Breast epithelium (tissue), 3 donors: ENCODE results near the gene OR10J1.

Source experiments
- POLR2A ChIP-seq: fragments of 450-650 bp; IDR thresholded peaks from one replicate; pipeline ENCODE4 v1.6.1; 2016; ENCODE audit warnings: antibody characterized with exemption, mild to moderate bottlenecking, moderate library complexity
- POLR2AphosphoS5 ChIP-seq, 3 donors: sonication (generic); formaldehyde crosslinking; IDR thresholded peaks; one replicate each; pipeline ENCODE4 v1.6.1; 2017; ENCODE audit warnings: antibody characterized with exemption in 3 of 3
- TF ChIP-seq, protein P1 (sequence below), 3 donors: fragments of 450-650 bp; IDR thresholded peaks; one replicate each; pipeline ENCODE4 v1.5.1; 2016 to 2017; ENCODE audit warnings: antibody characterized with exemption in 3 of 3, mild to moderate bottlenecking in 3 of 3, moderate library complexity in 3 of 3

DNA sequence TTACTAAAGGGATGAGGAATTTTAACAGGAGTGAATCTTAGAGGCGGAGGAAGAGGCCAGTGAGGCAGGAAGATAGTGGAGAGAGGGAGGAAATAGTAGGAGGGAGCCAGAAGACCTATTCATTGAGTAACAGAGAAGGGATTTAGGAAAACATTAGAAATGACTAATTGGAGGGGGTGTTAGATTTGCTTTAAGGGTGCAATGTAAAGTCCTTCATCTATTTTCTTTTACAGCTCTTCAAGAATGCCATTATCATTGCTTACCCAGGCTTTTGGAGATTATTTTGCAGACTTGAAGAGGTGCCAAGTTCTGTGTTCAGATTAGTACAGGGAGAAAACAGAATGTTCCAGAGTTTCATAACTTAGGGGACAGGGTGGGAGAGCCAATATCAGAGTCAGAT is 33.8 kb downstream of the OR10J1 start:
- TF ChIP-seq, protein P1, sequence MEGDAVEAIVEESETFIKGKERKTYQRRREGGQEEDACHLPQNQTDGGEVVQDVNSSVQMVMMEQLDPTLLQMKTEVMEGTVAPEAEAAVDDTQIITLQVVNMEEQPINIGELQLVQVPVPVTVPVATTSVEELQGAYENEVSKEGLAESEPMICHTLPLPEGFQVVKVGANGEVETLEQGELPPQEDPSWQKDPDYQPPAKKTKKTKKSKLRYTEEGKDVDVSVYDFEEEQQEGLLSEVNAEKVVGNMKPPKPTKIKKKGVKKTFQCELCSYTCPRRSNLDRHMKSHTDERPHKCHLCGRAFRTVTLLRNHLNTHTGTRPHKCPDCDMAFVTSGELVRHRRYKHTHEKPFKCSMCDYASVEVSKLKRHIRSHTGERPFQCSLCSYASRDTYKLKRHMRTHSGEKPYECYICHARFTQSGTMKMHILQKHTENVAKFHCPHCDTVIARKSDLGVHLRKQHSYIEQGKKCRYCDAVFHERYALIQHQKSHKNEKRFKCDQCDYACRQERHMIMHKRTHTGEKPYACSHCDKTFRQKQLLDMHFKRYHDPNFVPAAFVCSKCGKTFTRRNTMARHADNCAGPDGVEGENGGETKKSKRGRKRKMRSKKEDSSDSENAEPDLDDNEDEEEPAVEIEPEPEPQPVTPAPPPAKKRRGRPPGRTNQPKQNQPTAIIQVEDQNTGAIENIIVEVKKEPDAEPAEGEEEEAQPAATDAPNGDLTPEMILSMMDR (IDR thresholded peaks at IDR 0.05): no peak
- no peak for TF ChIP-seq POLR2AphosphoS5 (IDR thresholded peaks at IDR 0.05)
- TF ChIP-seq POLR2A: no peak
